CD4-positive, alpha-beta T cell treated with Interleukin-1 beta for 1 hour (primary cell): Measurements from ENCODE around the gene BCAS1.
A peak's percentile ranks its signal among the peaks of the same experiment; 100 is the strongest.

ENCODE experiments used
- DNase-seq, 2 donors: peaks; one replicate each; pipeline ENCODE4 v3.0.0-alpha.2; 2020 to 2022

The BCAS1 gene

DNA sequence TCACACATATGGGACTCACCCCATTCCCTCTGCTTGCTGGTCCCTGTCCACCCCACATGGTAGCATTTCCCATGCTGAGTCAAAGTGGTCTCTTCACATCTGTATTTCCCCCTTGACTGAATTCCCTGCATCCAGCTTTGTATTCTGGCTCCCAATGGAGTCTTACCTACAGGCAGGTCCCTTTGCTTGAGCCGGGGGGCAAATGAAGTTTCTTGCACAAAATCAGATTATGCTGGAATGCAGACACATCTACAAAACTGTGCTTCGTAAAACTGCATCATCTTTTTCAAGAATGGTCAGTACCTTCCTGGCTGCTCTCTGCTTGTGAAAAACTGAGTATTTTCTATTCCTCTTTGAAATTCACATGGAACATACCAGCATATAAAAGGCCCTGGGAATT is 32.1 kb upstream of the BCAS1 start:
- no peak for DNase-seq

DNA sequence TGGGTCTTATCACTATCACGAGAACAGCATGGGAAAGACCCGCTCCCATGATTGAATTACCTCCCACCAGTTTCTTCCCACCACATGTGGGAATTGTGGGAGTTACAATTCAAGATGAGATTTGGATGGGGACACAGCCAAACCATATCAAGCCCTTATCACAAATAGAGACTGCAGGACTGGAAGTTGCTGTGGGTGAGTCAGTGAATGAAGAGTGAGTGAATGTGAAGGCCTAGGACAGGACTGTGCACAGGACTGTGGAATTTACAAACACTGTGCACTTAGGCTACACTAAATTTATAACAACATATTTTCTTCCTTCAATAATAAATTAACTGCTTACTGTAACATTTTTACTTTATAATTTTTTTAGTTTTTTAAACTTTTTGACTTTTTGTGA is 30.2 kb upstream of the BCAS1 start:
- DNase-seq, result no peak

- no peak for DNase-seq
Observed at GRCh38 chr20:54099894-54100293, 29.5 kb upstream of the BCAS1 start.

DNA sequence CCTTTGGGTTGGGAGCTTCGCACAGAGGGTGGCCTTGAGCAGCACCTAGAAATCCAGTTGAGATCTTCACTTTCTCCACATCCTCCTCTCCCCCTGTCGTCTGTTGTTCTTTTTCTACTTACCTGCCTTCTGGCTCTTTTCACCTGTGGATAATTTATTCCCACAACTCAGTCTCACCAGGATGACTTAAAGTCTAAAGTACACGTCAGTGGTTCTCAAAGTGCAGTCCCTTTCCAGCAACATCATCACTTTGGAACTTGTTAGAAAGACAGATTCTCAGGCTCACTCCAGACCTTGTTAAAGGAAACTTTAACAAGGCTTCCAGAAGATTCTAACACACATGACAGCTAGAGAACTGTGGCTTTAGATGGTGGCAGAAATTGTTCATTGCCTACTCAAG is 27.7 kb upstream of the BCAS1 start:
- no peak for DNase-seq

DNA sequence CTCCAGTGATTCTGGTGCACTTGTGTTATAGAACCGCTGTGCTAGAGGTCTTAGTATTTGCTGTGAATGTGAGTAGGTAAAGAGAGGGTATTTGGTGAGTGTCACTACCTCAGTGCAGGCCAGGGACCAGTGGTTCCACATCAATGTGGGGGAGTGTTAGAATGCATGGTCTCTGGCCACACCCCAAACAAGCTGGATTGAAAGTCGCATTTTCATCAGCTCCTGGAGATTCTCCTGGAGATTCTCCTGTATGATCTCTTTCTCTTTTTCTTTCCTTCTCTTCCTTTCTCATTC is 26.8 kb upstream of the BCAS1 start:
- DNase-seq, result no peak

- no peak for DNase-seq
Observed at GRCh38 chr20:54095824-54096223, 25.4 kb upstream of the BCAS1 start.

- DNase-seq, result no peak
Observed at GRCh38 chr20:54094268-54094580, 23.8 kb upstream of the BCAS1 start.

GRCh38 chr20:54093423-54094267 is 23.3 kb upstream of the BCAS1 start:
- no peak for DNase-seq

DNA sequence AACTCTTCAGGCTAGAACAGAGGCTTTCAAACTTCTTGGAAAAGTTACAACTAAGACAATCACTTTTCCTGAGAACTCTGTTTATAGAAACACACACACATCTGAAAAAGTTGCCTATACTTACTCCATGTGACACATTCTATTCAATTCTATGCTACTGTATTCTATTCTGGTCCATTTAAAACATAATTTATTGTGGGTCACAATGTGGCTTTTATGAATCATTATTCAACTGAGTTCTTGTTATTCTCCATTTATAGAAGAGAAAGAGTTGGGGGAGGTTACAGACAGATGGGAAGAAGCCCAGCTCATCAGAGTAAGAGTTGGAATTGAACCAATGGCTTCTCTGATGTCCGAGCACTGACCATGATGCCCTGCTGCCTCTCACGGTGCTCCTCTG is 21.6 kb upstream of the BCAS1 start:
- no peak for DNase-seq

DNA sequence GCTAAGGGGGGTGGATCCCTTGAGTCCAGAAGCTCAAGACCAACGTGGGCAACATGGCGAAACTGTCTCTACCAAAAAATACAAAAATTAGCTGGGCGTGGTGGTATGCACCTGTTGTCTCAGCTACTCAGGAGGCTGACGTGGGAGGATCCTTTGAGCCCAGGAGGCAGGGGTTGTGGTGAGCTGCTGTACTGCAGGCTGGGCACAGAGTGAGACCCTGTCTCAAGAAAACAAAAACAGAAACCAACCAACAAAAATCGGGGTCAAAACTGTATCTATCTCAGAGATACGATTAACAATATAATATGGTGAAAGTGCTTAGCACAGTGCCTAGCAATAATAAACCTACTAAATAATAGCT is 20.7 kb upstream of the BCAS1 start:
- DNase-seq, result no peak

GRCh38 chr20:54090230-54091119 is 20.1 kb upstream of the BCAS1 start:
- no peak for DNase-seq

DNA sequence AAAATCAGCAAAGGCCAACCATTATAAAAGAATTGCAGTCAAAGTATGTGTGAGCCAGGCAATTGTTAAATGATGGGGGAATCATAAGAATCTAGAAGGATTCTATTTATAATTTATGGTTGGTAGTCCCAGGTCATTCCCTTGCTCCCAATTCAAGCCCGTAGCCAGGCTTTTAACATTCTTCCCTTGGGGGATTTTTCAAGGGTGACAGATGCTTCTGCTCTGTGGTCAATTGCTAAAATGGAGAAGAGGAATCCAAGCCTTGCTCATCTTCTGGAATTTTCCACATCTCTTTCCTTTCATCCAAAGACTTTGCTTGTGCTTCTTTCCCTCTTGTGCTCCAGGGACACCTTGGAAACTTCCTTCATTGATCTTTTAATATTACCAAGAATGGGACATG is 18.0 kb upstream of the BCAS1 start:
- DNase-seq, result no peak

DNA sequence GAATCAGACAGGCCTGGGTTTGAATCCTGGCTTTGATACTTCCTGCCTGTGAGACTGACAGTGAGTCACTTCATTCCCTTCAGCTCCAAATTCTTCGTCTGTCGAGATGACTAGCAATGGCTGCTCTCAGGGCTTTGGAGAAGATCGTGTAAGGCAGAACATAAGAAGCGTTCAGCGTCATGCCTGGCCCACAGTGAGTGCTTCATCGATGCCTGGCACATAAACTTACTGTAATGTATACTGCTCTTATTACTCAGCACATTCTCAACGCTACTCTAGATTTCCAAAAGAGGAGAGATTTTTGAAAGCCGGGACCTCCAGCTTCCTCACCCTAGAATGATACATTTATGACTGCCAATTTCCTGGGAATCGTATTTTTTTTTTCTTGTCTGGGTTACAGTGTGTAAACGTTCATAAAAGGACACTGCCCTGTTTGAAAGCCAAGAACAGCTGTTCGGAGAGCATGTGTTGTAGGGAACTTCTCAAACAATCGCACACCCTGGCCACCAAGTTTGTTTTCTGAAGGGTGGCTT is 16.2 kb upstream of the BCAS1 start:
- DNase-seq, result no peak

DNA sequence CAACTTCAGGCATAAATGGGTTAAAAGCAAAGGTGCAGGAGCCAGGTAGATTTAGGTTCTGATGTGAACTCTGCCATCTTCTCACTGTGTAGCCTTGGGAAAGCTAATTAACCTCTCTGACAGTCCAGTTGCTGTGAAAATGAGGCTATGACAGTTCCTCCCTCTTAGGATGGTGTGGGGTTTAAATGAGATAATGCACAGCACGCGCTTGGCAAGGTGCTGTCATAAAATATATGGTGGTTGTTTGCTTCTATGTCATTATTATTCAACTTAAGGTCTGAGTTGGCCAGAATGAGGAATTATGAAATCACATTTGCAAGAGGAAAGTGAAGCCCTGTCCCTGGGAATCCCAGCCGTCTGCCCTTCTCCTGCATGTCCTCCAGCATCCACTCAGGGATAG is 15.5 kb upstream of the BCAS1 start:
- no peak for DNase-seq

DNA sequence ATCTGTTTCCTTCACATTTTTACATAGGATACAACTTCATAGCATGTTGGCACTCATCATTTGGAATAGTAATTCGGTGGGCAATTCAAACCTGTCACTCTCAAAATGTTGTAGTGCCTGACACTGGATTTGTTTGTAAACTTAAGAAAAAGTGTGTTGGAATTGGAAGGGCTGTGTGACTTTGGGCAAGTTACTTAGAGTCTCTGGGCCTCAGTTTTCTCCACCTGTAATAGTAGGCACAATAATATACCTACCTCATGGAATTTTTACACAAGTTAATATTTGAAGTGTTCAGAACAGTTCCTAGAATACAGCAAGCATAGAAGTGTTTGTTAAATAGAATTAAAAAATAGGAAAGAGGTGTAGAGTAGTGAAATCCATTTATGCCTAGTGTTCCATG is 15.0 kb upstream of the BCAS1 start:
- no peak for DNase-seq

GRCh38 chr20:54084727-54085388 is 14.5 kb upstream of the BCAS1 start:
- no peak for DNase-seq

- DNase-seq, result no peak
Observed at GRCh38 chr20:54084193-54084592, 13.8 kb upstream of the BCAS1 start.

DNA sequence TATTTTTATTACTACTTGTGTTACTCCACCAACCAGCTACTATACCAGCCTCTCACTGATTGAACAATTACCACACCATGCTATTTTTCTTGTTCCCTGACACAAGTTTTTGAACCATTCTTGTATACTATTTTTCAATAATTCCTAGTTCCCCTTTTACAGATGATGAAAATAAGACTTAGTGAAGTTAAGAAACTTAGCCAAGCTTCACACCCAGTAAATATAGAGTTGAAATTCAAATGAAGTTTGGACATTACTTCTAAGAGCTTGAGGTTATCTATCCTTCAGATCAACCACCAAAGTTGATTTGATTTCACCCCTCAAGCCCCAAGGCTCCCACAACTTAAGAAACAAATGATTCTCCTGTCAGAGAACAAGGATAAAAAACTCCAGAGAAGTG is 13.1 kb upstream of the BCAS1 start:
- DNase-seq, result no peak

- no peak for DNase-seq
Observed at GRCh38 chr20:54082100-54082499, 11.7 kb upstream of the BCAS1 start.

DNA sequence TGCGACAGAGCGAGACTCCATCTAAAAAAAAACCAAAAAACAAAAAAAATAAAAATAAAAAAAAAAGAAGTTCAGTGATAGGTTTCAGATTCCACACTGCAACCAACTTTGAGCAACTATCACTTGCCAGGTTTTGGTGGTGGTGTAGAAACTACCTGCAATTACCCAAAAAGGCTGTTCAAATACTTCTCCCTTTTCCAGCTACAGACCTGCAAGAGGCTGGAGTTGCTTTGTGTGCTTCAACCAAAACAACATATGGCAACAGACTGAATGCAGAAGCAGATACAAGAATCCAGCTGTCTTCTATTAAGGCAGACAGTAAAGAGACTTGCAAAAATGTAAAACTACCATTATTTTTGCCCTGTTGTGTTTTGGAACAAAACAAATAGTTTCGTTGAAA is 9.3 kb upstream of the BCAS1 start:
- no peak for DNase-seq

DNA sequence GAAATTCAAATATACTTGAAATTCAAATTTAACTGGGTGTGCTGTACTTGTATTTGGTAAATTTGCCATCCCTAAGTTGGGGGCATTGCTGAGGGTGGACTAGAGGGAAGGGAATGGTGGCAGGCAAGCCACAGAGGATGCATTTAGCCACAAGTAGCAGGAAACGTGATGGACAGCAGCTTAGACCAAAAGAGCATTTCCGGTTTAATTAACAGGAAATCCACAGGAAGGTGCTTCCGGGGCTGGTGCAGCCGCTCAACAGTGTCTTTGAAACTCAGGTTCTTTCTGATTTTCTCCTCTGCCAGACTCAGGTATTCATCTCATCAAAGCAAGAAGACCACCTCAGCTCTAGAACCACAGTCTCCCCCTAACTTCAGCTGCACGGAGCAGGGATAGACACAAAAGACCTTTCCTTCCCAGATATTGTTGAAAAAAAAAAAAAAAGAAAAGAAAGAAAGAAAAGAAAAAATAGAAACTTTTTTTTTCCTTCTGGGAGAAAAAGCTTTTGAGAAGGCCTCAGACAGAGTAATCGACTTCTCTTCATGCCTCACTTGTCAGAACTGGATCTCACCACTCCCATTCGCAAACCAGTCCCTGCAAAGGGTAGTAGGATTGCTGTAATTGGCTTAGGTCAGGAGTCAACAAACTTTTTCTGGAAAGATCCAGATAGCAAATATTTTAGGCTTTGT is 8.0 kb upstream of the BCAS1 start:
- peak; percentile 15 to 26 for DNase-seq

DNA sequence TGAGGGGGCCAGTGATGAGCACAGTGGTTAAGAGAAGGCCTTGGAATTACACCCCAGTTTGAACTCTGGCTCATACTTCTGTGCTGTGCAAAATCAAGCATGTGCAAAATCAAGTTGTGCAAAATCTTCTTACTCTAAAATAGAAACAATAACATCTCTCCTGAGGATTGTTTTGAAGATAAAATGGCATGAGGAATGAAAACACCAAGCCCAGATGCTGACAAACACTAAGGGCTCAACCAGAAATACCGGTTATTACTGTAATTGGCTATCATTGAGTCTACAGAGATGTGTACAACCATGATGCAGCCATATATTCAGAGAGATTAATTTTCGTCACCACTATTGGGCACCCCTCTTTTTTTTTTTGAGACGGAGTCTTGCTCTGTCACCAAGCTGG is 5.9 kb upstream of the BCAS1 start:
- DNase-seq, result no peak

GRCh38 chr20:54075322-54075721 is 4.9 kb upstream of the BCAS1 start:
- no peak for DNase-seq
